Activated gamma-delta T cell treated with Interleukin-2 at 50 U/mL for 16 hours (primary cell): Measurements from ENCODE around the gene ADK.
"Not testable (repeated sequence)": the region's sequence is repeated elsewhere in the genome, so short reads cannot be mapped to it uniquely, and the experiment has no call there.

Experiments used
- DNase-seq: peaks from one replicate; pipeline ENCODE4 v3.0.0-alpha.2; 2020

The ADK gene

GRCh38 chr10:74244097-74244685, 93.2 kb downstream of the ADK start:
- peak; percentile 15 for DNase-seq

GRCh38 chr10:74244807-74245206, 93.8 kb downstream of the ADK start:
- no peak for DNase-seq

GRCh38 chr10:74246495-74246894, 95.5 kb downstream of the ADK start:
- DNase-seq = no peak

GRCh38 chr10:74249865-74250264, 98.8 kb downstream of the ADK start:
- no peak for DNase-seq

GRCh38 chr10:74255214-74255613, 104.2 kb downstream of the ADK start:
- DNase-seq = no peak

- DNase-seq = no peak
Observed at GRCh38 chr10:74255888-74256357, 104.9 kb downstream of the ADK start.

- DNase-seq = no peak
Observed at GRCh38 chr10:74262856-74263255, 111.8 kb downstream of the ADK start.

- DNase-seq = no peak
Observed at GRCh38 chr10:74263996-74264395, 113.0 kb downstream of the ADK start.

GRCh38 chr10:74272288-74272687, 121.3 kb downstream of the ADK start:
- no peak for DNase-seq

GRCh38 chr10:74275755-74276290, 124.8 kb downstream of the ADK start:
- DNase-seq = no peak

GRCh38 chr10:74276416-74276815, 125.4 kb downstream of the ADK start:
- no peak for DNase-seq

GRCh38 chr10:74282151-74282847, 131.3 kb downstream of the ADK start:
- DNase-seq = no peak

GRCh38 chr10:74282848-74283210, 131.8 kb downstream of the ADK start:
- no peak for DNase-seq

GRCh38 chr10:74289188-74289587, 138.2 kb downstream of the ADK start:
- DNase-seq = no peak

- DNase-seq = no peak
Observed at GRCh38 chr10:74289951-74290350, 138.9 kb downstream of the ADK start.

GRCh38 chr10:74290708-74291107, 139.7 kb downstream of the ADK start:
- no peak for DNase-seq

- no peak for DNase-seq
Observed at GRCh38 chr10:74292871-74293427, 141.9 kb downstream of the ADK start.

GRCh38 chr10:74293686-74294371, 142.8 kb downstream of the ADK start:
- no peak for DNase-seq

GRCh38 chr10:74297389-74298080, 146.5 kb downstream of the ADK start:
- no peak for DNase-seq

- not testable (repeated sequence) for DNase-seq
Observed at GRCh38 chr10:74300074-74300621, 149.1 kb downstream of the ADK start.

- DNase-seq = no peak
Observed at GRCh38 chr10:74300666-74301065, 149.6 kb downstream of the ADK start.

- no peak for DNase-seq
Observed at GRCh38 chr10:74305730-74306129, 154.7 kb downstream of the ADK start.
